Measurements from ENCODE around the gene TRIM31. TPM values are rescaled to one million over a fixed set of nuclear protein-coding genes. Genes with fewer than 3 reads are reported as not detected.

TRIM31 gene
- total RNA-seq, 2 donors from 2014 or later: not detected

DNA sequence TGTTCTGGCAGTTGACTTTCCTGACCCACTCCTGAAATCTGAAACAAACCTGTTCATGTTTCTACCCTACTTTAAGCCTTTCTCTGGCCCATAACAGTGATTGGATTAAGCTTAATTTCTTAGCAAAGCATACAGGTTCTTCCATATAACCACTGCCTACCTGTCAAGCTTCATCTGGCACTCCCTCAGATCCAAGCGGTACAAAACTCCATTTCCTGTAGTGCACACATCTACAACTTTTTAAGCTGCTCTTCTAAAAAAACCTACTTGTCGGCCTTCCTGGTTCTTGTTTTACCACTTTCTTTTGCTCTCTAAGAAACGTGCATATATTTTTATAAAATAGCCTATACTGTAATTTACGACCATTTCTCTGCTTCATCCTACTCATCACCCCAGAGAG is 46.8 kb downstream of the TRIM31 start:
- H3K27me3 Mint-ChIP-seq: peaks cover 8% of the 10 kb centered on the region
- peaks cover 91% of the 10 kb centered on the region for H3K36me3 Mint-ChIP-seq (ENCODE audit: low read depth)
- H3K4me3 Mint-ChIP-seq: peak overlapping the region; percentile 87
- H3K4me1 Mint-ChIP-seq: peaks cover 38% of the 10 kb centered on the region
- no peaks in the 10 kb centered on the region for H3K9me3 Mint-ChIP-seq
- no peak for ATAC-seq (replicated peaks)
- H3K27ac Mint-ChIP-seq: peak overlapping the region; percentile 93

- H3K27ac Mint-ChIP-seq: peak overlapping the region; percentile 75
- ATAC-seq (replicated peaks): no peak
- peak overlapping the region; percentile 96 for H3K4me3 Mint-ChIP-seq
- peaks cover 21% of the 10 kb centered on the region for H3K4me1 Mint-ChIP-seq
- no peaks in the 10 kb centered on the region for H3K9me3 Mint-ChIP-seq
- peaks cover 68% of the 10 kb centered on the region for H3K36me3 Mint-ChIP-seq (ENCODE audit: low read depth)
- H3K27me3 Mint-ChIP-seq: no peaks in the 10 kb centered on the region
Measured at GRCh38 chr6:30063315-30063714, 49.6 kb downstream of the TRIM31 start.

DNA sequence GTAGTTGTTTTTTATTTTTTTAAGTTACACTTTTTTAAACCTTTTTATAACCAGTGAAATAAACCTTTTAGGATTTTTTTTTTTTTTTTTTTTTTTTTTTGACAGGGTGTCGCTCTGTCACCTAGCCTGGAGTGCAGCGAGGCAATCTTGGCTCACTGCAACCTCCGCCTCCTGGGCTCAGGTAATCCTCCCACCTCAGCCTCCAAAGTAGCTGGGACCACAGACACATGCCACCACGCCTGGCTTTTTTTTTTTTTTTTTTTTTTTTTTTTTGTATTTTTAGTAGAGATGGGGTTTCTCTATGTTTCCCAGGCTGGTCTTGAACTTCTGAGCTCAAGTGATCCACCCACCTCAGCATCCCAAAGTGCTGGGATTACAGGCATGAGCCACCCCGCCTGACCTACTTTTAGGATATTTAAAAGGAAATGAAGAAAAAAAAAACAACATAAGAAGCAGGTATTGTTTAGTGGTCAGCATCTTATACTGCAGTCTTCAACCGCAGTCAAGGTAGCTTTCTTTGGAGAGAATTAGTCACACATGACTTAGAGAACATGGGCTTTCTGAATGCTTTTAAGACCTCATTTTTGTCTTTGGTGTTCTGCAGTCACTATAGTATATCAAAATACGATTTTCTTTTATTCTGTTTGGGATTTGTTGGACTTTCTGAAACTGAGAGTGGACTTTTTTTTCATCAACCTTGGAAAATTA is 50.3 kb downstream of the TRIM31 start:
- no peaks in the 10 kb centered on the region for H3K9me3 Mint-ChIP-seq
- peaks cover 64% of the 10 kb centered on the region for H3K36me3 Mint-ChIP-seq (ENCODE audit: low read depth)
- H3K27me3 Mint-ChIP-seq: no peaks in the 10 kb centered on the region
- peaks cover 14% of the 10 kb centered on the region for H3K4me1 Mint-ChIP-seq
- H3K4me3 Mint-ChIP-seq: peak overlapping the region; percentile 96
- ATAC-seq (replicated peaks): peak; percentile 3
- peak overlapping the region; percentile 75 for H3K27ac Mint-ChIP-seq

DNA sequence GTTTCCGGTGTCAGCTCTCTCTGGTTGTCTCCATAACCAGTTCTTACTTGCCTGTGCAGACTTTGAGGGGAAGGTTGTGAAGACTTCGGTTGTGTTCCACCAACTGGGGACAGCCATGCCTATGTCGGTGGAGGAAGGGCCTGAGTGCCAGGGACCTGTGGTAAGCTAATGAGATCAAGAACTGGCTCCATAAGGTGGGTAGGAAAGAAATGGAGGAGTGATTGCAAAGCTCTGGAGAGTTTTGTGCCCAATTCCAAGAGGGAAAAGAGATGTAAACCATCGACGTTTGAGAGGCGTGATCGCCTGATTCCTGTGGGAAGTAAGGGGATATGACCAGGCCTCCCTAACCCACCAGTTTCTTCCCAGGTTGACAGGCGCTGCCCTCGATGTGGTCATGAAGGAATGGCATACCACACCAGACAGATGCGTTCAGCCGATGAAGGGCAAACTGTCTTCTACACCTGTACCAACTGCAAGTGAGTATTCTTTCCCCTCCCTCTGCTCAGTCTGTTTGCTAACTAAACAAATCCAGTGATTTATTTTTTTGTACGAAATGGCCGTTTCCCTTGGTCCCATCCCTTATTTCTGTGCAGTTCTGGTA is 50.9 kb downstream of the TRIM31 start:
- H3K4me1 Mint-ChIP-seq: peaks cover 10% of the 10 kb centered on the region
- peak overlapping the region; percentile 95 for H3K27ac Mint-ChIP-seq
- H3K4me3 Mint-ChIP-seq: peak overlapping the region; percentile 96
- ATAC-seq (replicated peaks): peak; percentile 49
- no peaks in the 10 kb centered on the region for H3K9me3 Mint-ChIP-seq
- no peaks in the 10 kb centered on the region for H3K27me3 Mint-ChIP-seq
- peaks cover 64% of the 10 kb centered on the region for H3K36me3 Mint-ChIP-seq (ENCODE audit: low read depth)

GRCh38 chr6:30061092-30061857 is 51.6 kb downstream of the TRIM31 start, which contains the start of gene POLR1H:
POLR1H (plus strand) TSS chr6:30061265; CDS start chr6:30061525, 260 bp downstream.
- Mint-ChIP-seq H3K36me3 (ENCODE audit: low read depth) (peaks cover 63% of the 10 kb centered on the region), H3K4me3 (peak within 1 kb of the TSS; percentile 96), H3K27ac (peak within 1 kb of the TSS; percentile 95), H3K27me3 (no peaks in the 10 kb centered on the region), H3K9me3 (no peaks in the 10 kb centered on the region), H3K4me1 (peaks cover 10% of the 10 kb centered on the region)
- peak; percentile 91 for ATAC-seq (replicated peaks)

GRCh38 chr6:30060606-30061091 is 52.2 kb downstream of the TRIM31 start:
- no peaks in the 10 kb centered on the region for H3K9me3 Mint-ChIP-seq
- H3K4me1 Mint-ChIP-seq: peaks cover 10% of the 10 kb centered on the region
- peak; percentile 33 for ATAC-seq (replicated peaks)
- H3K36me3 Mint-ChIP-seq (ENCODE audit: low read depth): peaks cover 64% of the 10 kb centered on the region
- peak overlapping the region; percentile 95 for H3K27ac Mint-ChIP-seq
- H3K27me3 Mint-ChIP-seq: no peaks in the 10 kb centered on the region
- peak overlapping the region; percentile 96 for H3K4me3 Mint-ChIP-seq

DNA sequence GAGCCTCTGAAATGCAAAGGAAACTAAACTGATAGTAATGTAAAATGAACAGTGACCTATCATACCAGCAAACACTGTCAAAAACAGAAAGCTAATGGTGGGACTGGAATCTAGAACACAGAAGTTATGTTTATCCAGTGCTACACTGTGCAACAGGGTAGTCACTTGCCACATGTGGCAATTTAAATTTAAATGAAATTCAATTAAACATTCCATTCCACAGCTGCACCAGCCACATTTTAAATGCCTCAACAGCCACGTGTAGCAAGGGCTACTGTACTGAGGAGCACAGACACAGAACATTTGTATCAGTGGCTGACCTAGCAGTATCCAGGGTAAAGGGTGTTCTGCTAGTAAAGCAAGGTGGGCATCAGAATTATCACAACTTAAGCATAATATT is 57.4 kb downstream of the TRIM31 start:
- Mint-ChIP-seq H3K36me3 (ENCODE audit: low read depth) (peaks cover 39% of the 10 kb centered on the region), H3K4me3 (no peak overlapping the region), H3K9me3 (no peaks in the 10 kb centered on the region), H3K27me3 (no peaks in the 10 kb centered on the region), H3K4me1 (no peaks in the 10 kb centered on the region), H3K27ac (no peak overlapping the region)
- no peak for ATAC-seq (replicated peaks)

- Mint-ChIP-seq H3K27me3 (no peaks in the 10 kb centered on the region), H3K27ac (no peak overlapping the region), H3K4me3 (no peak overlapping the region), H3K4me1 (no peaks in the 10 kb centered on the region), H3K9me3 (no peaks in the 10 kb centered on the region), H3K36me3 (ENCODE audit: low read depth) (peaks cover 39% of the 10 kb centered on the region)
- ATAC-seq (replicated peaks): no peak
Measured at GRCh38 chr6:30053682-30054081, 59.2 kb downstream of the TRIM31 start.

Other genes with a start within 250 kb of the TRIM31 start
- 1,000 to 10,000 TPM; 1,094 to 1,926 TPM for gene HLA-A, start 170.6 kb downstream of the TRIM31 start, total RNA-seq
- gene POLR1H, start 51.8 kb downstream of the TRIM31 start, total RNA-seq: 10 to 100 TPM; 39.8 to 59.5 TPM
- 10 to 100 TPM; 50.8 to 69.9 TPM for gene PPP1R11, start 45.9 kb downstream of the TRIM31 start, total RNA-seq
- not detected for gene RNF39, start 37.3 kb downstream of the TRIM31 start, total RNA-seq
- gene TRIM40, start 23.1 kb upstream of the TRIM31 start, total RNA-seq: not detected
- under 1 TPM in 1 of 2 donors, not detected in 1; 0.16 TPM for gene TRIM10, start 48.1 kb upstream of the TRIM31 start, total RNA-seq
- not detected for gene TRIM15, start 50.5 kb upstream of the TRIM31 start, total RNA-seq
- gene TRIM26, start 100.3 kb upstream of the TRIM31 start, total RNA-seq: 10 to 100 TPM; 37.6 to 67.0 TPM
- gene TRIM39, start 213.8 kb upstream of the TRIM31 start, total RNA-seq: 10 to 100 TPM; 12.4 to 16.1 TPM
- 10 to 100 TPM; 20.8 to 22.9 TPM for gene RPP21, start 232.1 kb upstream of the TRIM31 start, total RNA-seq

Data from activated T-helper 17 cell treated with anti-CD3 and anti-CD28 coated beads, Interleukin-2, amount 50 U/mL, for 72 hours (primary cell).